Measurements from ENCODE around the gene BPTF.
"Not testable (repeated sequence)": the region's sequence is repeated elsewhere in the genome, so short reads cannot be mapped to it uniquely, and the experiment has no call there.

The BPTF gene

GRCh38 chr17:67974598-67975066, 149.3 kb downstream of the BPTF start:
- DNase-seq, result no peak

DNA sequence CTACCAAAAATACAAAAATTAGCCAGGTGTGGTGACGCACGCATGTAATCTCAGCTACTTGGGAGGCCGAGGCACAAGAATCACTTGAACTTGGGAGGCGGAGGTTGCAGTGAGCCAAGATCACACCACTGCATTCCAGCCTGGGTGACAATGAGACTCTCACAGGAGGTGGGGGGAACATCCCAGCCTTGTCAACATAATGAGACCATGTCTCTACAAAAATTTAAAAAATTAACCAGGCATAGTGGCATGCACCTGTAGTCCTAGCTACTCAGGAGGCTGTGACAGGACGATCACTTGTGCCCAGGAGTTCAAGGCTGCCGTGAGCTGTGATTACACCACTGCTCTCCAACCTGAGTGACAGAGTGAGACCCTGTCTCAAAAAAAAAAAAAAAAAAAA, 151.0 kb downstream of the BPTF start:
- not testable (repeated sequence) for DNase-seq

- no peak for DNase-seq
Measured at GRCh38 chr17:67980456-67980855, 155.2 kb downstream of the BPTF start.

DNA sequence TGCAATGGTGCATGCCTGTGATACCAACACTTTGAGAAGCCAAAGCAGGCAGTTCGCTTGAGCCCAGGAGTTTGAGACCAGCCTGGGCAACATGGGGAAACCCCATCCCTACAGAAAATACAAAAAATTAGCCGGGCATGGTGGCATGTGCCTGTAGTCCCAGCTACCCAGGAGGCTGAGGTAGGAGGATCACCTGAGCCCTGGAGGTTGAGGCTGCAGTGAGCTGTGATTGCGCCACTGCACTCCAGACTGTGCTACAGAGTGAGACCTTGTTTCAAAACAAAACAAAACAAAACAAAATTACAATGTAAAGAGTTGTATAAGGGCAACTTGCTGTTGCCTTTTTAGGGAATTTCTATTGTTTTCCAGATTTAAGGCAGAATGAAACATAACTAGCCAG, 155.6 kb downstream of the BPTF start:
- not testable (repeated sequence) for DNase-seq

- DNase-seq, result no peak
Measured at GRCh38 chr17:67982034-67982640, 156.8 kb downstream of the BPTF start.

GRCh38 chr17:67982686-67983382, 157.5 kb downstream of the BPTF start:
- no peak for DNase-seq

GRCh38 chr17:67983383-67983688, 158.0 kb downstream of the BPTF start:
- no peak for DNase-seq

DNA sequence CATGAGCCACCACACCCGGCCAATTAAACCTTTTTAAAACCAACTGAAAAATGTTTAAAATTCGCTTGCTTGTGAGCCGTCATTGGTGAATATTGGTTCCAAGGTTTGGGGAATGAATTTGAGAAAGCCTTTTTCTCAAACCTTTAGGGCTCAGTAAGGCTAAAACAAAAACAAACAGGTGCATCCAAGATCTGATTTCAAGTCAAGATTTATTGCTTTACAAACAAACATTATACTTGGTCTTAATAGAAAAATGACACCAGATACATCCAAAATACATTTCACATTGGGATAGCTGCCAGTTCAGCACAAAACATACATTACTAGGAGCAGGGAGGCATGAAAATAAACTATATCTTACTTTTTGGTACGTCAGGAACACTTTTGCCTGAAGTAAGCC, 165.6 kb downstream of the BPTF start:
- DNase-seq, result no peak

GRCh38 chr17:67992548-67993152, 167.3 kb downstream of the BPTF start:
- no peak for DNase-seq

DNA sequence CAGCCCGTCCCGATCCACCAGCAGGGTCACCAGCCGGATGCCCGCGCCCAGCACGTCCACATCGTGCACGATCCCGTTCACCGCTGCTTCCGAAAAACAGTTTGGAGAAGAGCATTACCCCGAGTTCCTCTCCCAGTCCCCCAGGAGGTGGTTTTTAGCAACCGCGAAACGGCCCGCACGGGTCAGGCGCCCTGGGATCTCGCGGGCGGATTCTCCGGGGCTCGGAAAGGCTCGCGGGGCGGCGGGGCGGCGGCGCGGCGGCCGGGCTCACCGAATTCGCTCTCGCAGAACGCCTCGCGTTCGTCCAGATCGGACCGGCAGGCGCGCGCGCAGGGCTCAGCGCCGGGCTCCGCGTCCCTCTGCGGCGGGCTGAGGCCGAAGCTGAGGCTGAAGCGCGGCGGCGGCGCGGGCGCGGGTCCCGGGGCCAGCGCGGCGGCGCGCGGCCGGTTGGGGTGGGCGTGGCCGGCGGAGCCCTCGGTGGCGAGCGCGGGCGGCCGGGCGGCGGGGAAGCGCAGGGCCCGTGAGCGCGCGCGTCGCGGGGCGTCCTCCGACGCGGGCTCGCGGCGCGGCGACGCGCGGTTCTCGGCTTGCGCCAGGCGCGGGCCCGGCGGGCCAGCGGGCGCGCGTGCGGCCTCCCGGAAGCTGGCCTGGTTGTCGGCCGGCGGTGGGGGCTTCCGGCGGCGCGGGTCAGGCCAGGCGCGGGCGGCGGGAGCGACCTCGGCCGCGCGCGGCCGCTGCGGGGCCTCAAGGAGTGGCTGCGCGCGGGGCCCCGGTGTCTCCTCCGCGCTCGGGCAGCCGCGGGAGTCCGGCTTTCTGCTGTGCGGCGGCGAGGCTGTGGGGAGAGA, 168.1 kb downstream of the BPTF start:
- no peak for DNase-seq

GRCh38 chr17:67993998-67994361, 168.7 kb downstream of the BPTF start:
- no peak for DNase-seq

- no peak for DNase-seq
Measured at GRCh38 chr17:67994817-67995569, 169.7 kb downstream of the BPTF start.

DNA sequence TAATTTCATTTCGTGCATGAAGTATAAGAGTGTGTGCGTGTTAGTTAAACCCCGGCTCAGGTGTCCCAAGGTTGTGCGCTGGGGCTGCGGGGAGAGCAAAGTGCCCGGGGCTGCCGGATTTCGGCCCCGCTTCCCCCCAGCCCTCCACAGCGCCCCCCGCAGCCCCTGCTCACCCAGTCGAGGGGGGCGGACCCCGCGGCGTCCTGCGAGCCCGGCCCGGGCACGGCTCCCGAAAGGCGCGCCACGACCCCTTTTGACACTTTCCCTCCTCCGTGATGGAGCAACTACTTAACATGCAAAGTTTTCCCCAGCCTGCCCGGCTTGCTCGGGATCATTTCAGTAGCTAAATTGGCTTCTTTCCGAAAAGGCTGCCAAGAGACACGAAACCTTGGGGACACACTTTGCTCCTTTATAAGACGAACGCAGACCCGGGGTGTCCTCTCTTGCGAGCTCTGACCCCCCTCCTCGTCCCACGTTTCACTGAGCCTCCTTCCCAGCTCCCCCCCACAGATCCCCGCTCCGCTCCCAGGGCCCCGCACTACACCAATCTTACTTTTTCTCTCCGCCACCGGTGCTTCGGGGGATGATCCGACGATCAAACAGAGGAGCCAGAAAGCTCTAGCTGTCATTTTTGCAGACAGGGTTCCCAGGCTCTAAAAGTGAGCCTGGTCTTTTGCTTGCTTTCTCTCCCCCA, 170.4 kb downstream of the BPTF start:
- DNase-seq, result no peak

DNA sequence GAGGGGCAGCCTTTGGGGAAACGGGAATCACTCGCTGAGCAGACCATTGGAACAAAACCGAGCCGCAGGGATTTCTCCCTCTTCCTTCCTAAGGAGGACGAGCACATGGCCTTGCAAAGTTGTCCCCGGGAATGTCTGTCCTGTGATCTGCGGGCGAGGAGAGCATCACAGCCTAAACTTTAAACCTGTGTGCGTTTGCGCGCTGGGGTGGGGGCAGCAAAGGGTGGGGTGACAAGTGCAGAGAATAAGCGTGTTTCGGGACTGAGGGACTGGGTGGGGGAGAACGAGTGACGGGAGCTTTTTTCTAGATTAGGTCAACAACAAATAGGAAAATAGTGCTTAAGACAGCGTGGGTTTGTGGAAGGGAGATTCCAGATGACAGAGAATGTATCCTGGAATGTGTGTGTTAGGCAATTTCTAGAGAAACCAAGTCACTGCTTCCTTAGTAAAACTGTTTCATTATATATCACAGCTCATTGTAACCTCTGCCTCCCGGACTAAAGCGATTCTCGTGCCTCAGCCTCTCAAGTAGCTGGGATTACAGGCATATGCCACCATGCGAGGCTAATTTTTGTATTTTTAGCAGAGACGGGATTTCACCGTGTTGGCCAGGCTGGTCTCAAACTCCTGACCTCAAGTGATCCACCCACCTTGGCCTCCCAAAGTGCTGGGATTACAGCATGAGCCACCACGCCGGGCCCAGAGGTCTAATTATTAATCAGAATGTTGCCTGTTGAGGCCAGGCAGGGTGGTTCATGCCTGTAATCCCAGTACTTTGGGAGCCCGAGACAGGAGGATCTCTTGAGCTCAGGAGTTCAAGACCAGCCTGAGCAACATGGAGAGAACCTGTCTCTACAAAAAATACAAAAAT, 171.2 kb downstream of the BPTF start, which contains the start of gene C17orf58:
C17orf58 (minus strand) TSS at position 169 of the 871 bp plus-strand sequence. CDS start 271 bp downstream, outside the sequence.
- not testable (repeated sequence) for DNase-seq

DNA sequence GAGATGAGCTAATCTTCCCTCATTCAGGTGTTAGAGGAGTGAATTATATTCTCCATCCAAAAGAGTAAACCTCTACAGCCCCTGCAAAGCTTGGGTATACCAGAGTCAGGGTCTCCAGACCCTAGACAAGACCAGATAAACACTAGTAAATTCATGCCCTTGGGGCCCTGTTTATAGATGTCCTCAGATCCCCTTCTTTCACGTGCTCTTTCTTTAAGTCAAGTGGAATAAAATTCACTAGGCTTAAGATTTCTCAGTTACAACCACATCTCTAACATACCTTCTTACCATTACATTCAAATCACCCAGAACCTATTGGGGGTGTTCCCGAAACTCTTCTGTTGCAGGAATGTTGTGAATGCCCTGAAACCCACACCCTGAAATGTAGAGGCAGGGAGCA, 173.2 kb downstream of the BPTF start:
- no peak for DNase-seq

- no peak for DNase-seq
Measured at GRCh38 chr17:67999291-67999911, 174.1 kb downstream of the BPTF start.

GRCh38 chr17:68004201-68004600, 178.9 kb downstream of the BPTF start:
- DNase-seq, result peak; percentile 49

- no peak for DNase-seq
Measured at GRCh38 chr17:68006797-68007196, 181.5 kb downstream of the BPTF start.

GRCh38 chr17:68011199-68011665, 185.9 kb downstream of the BPTF start:
- no peak for DNase-seq

- no peak for DNase-seq
Measured at GRCh38 chr17:68013385-68013784, 188.1 kb downstream of the BPTF start.
